T-cell (primary cell): ENCODE data around the gene CBL. TPM values are rescaled to one million over a fixed set of nuclear protein-coding genes. Genes with fewer than 3 reads are reported as not detected.

ENCODE experiments used
- ATAC-seq, 4 experiments: fragments of 200-7000 bp in 3 of 4; fragments of 150-1000 bp in 1 of 4; cut with Tn5 transposase; replicated peaks in 1 of 4; 1 replicate in 3 of 4; 2 replicates in 1 of 4; pipeline ENCODE4 v1.10.0; 2021; ENCODE audit warnings: moderate library complexity in 3 of 4, mild to moderate bottlenecking in 2 of 4, moderate number of reproducible peaks in 1 of 4
- CTCF ChIA-PET, 2 donors: fragments of 300-600 bp; sonication (Branson Sonifier 250); formaldehyde crosslinking; loops; one replicate each; lab custom pipeline; 2022; ENCODE audit warnings: antibody characterized with exemption in 2 of 2; lab: Charles Lee
- POLR2A ChIA-PET, 2 donors: fragments of 300-600 bp; sonication (Branson Sonifier 250); formaldehyde crosslinking; loops; one replicate each; lab custom pipeline; 2022; ENCODE audit warnings: antibody characterized with exemption in 2 of 2; lab: Charles Lee
- DNase-seq, 35 experiments: peaks; one replicate each; pipeline versions ENCODE4 v3.0.0 to v3.0.0-alpha.2; 2013 to 2023
- H3K27ac ChIP-seq: one replicate; pipeline ENCODE4 v1.5.1; 2013; ENCODE audit warnings: low read length
- H3K27me3 ChIP-seq, 2 experiments: replicated peaks in 1 of 2; 1 replicate in 1 of 2; 2 replicates in 1 of 2; pipeline versions ENCODE4 v1.6.1 to v1.7.0; 2013; ENCODE audit warnings: low read length in 1 of 2, mixed read lengths in 1 of 2; ENCODE audit not compliant: control insufficient read depth in 2 of 2, insufficient read depth in 2 of 2; ENCODE audit errors: extremely low read depth in 1 of 2
- H3K36me3 ChIP-seq, 2 donors: 1 replicate in 1 of 2; 2 replicates in 1 of 2; pipeline versions ENCODE4 v1.6.1 to v1.7.0; 2013; ENCODE audit warnings: low read length in 1 of 2; ENCODE audit not compliant: control insufficient read depth in 2 of 2, insufficient read depth in 1 of 2; ENCODE audit errors: extremely low read depth in 1 of 2
- H3K4me1 ChIP-seq, 2 experiments: 1 replicate in 1 of 2; 2 replicates in 1 of 2; pipeline versions ENCODE4 v1.6.1 to v1.7.0; 2013; ENCODE audit warnings: low read length in 2 of 2, mixed read lengths in 1 of 2; ENCODE audit not compliant: insufficient read depth in 2 of 2, control insufficient read depth in 1 of 2; ENCODE audit errors: extremely low read depth in 1 of 2
- H3K4me3 ChIP-seq, 2 donors: 1 replicate in 1 of 2; 2 replicates in 1 of 2; pipeline versions ENCODE4 v1.5.1 to v1.7.0; 2013; ENCODE audit warnings: mild to moderate bottlenecking in 2 of 2, low read length in 1 of 2, moderate library complexity in 1 of 2; ENCODE audit not compliant: control insufficient read depth in 1 of 2; ENCODE audit errors: extremely low read depth in 1 of 2
- H3K9me3 ChIP-seq: 2 replicates; pipeline ENCODE4 v1.7.0; 2013
- H3K27ac Mint-ChIP-seq, 2 donors: one replicate each; pipeline ENCODE4 v1.8.0; 2020 to 2021; ENCODE audit warnings: mild to moderate bottlenecking in 2 of 2, mixed read lengths in 2 of 2
- H3K27me3 Mint-ChIP-seq, 2 donors: one replicate each; pipeline ENCODE4 v1.8.0; 2021 to 2022; ENCODE audit warnings: mixed read lengths in 2 of 2
- H3K36me3 Mint-ChIP-seq: one replicate; pipeline ENCODE4 v1.8.0; 2021; ENCODE audit warnings: mixed read lengths
- H3K4me1 Mint-ChIP-seq, 3 donors: one replicate each; pipeline ENCODE4 v1.8.0; 2020 to 2022; ENCODE audit warnings: mixed read lengths in 3 of 3, mild to moderate bottlenecking in 1 of 3
- H3K4me3 Mint-ChIP-seq, 3 donors: one replicate each; pipeline ENCODE4 v1.8.0; 2020 to 2022; ENCODE audit warnings: mild to moderate bottlenecking in 3 of 3, mixed read lengths in 3 of 3, moderate library complexity in 3 of 3
- H3K9me3 Mint-ChIP-seq, 3 donors: one replicate each; pipeline ENCODE4 v1.8.0; 2020 to 2022; ENCODE audit warnings: mixed read lengths in 3 of 3
- WGBS: methylation state at CpG from one replicate; pipeline ENCODE4 v1.1.5; 2013; ENCODE audit warnings: missing lambda C conversion rate; ENCODE audit not compliant: insufficient coverage; 5-methylcytosine and 5-hydroxymethylcytosine counted together
- total RNA-seq, 35 experiments: library from RNA in 6 of 35; stranded (reverse) in 6 of 35; fragments of 120-200 nt in 1 of 35; gene quantifications; one replicate each; pipeline versions ENCODE4 v1.2.1 to v1.2.4 and lab custom pipeline; 2013 to 2026

CBL gene
- total RNA-seq, 5 donors from 2014 or later (not counting 1 experiment from before 2014, with no cell fraction given), result 40.9 to 42.2 (median 41.1) TPM

GRCh38 chr11:119352857-119353260, 146.7 kb downstream of the CBL start:
- H3K4me1 ChIP-seq, result peaks cover 0 to 16% of the 10 kb centered on the region in 2 experiments
- no peaks in the 10 kb centered on the region for H3K36me3 ChIP-seq
- ATAC-seq (no peak), DNase-seq (no peak)
- Mint-ChIP-seq H3K4me3 (no peak overlapping the region), H3K9me3 (no peaks in the 10 kb centered on the region), H3K36me3 (no peaks in the 10 kb centered on the region), H3K27me3 (peaks cover 15 to 21% of the 10 kb centered on the region in 2 donors), H3K4me1 (peaks cover 2 to 10% (median 9%) of the 10 kb centered on the region in 3 donors), H3K27ac (no peak overlapping the region)
- peaks cover 5 to 44% of the 10 kb centered on the region in 2 experiments for H3K27me3 ChIP-seq
- H3K4me3 ChIP-seq, result no peak overlapping the region
- no peak overlapping the region for H3K27ac ChIP-seq
- CTCF ChIA-PET, result interaction anchor here in 1 of 2 donors (0.5 kb wide), 1 partner anchor 1080 kb away, joined by 3 read pairs; no protein-coding TSS in a partner anchor
- H3K9me3 ChIP-seq, result no peaks in the 10 kb centered on the region
- POLR2A ChIA-PET, result interaction anchor here in 1 of 2 donors (0.7 kb wide), 1 partner anchor 262 kb away, joined by 3 read pairs; no protein-coding TSS in a partner anchor
- 76% methylated on average over 3 of the region's 4 CpGs for whole genome bisulfite sequencing

GRCh38 chr11:119355091-119355843, 149.1 kb downstream of the CBL start:
- ATAC-seq (no peak), DNase-seq (no peak)
- H3K27me3 ChIP-seq, result peaks cover 5 to 41% of the 10 kb centered on the region in 2 experiments
- Mint-ChIP-seq H3K9me3 (no peaks in the 10 kb centered on the region), H3K27ac (no peak overlapping the region), H3K4me3 (peak overlapping the region in 1 of 3 donors; percentile 81), H3K36me3 (no peaks in the 10 kb centered on the region), H3K27me3 (peaks cover 15 to 20% of the 10 kb centered on the region in 2 donors), H3K4me1 (peaks cover 2 to 9% (median 7%) of the 10 kb centered on the region in 3 donors)
- WGBS, result 65% methylated on average over 7 of the region's 9 CpGs
- H3K27ac ChIP-seq, result no peak overlapping the region
- CTCF ChIA-PET, result interaction anchor here (0.6 to 2.8 kb wide), 14 partner anchors 9 to 377 kb away, joined by 3 to 21 read pairs (median 5); partner anchors contain the start of genes USP2 (in 2 of the 2) and NECTIN1 (in 1 of the 2)
- H3K4me3 ChIP-seq, result no peak overlapping the region
- H3K9me3 ChIP-seq, result no peaks in the 10 kb centered on the region
- POLR2A ChIA-PET, result interaction anchor here in 1 of 2 donors (0.6 kb wide), 1 partner anchor 332 kb away, joined by 5 read pairs; no protein-coding TSS in a partner anchor
- no peaks in the 10 kb centered on the region for H3K36me3 ChIP-seq
- H3K4me1 ChIP-seq, result peaks cover 0 to 14% of the 10 kb centered on the region in 2 experiments

GRCh38 chr11:119356349-119357031, 150.4 kb downstream of the CBL start:
- Histone ChIP-seq H3K27ac (no peak overlapping the region), H3K27me3 (peaks cover 5 to 37% of the 10 kb centered on the region in 2 experiments), H3K4me1 (peaks cover 0 to 11% of the 10 kb centered on the region in 2 experiments), H3K36me3 (no peaks in the 10 kb centered on the region), H3K4me3 (peak overlapping the region; percentile 47 to 97), H3K9me3 (no peaks in the 10 kb centered on the region)
- H3K9me3 Mint-ChIP-seq, result no peaks in the 10 kb centered on the region
- H3K4me1 Mint-ChIP-seq, result peaks cover 2 to 9% (median 7%) of the 10 kb centered on the region in 3 donors
- POLR2A ChIA-PET, result no interaction called here
- peak; percentile 92 to 96 (median 94) for ATAC-seq
- H3K36me3 Mint-ChIP-seq, result no peaks in the 10 kb centered on the region
- CTCF ChIA-PET, result interaction anchor here (0.6 to 2.8 kb wide), 22 partner anchors 8 to 647 kb away, joined by 3 to 21 read pairs (median 4); partner anchors contain the start of genes USP2 (in 2 of the 2) and NECTIN1 (in 1 of the 2)
- peaks cover 15 to 20% of the 10 kb centered on the region in 2 donors for H3K27me3 Mint-ChIP-seq
- peak overlapping the region in 1 of 2 donors; percentile 16 for H3K27ac Mint-ChIP-seq
- 1% methylated on average over 47 of the region's 54 CpGs for WGBS
- DNase-seq, result peak; percentile 42 to 85 (median 66)
- H3K4me3 Mint-ChIP-seq, result peak overlapping the region; percentile 81 to 89 (median 83)

- H3K4me3 Mint-ChIP-seq, result peak overlapping the region; percentile 56 to 81 (median 70)
- ChIA-PET CTCF (interaction anchor here (0.6 to 2.8 kb wide), 12 partner anchors 8 to 646 kb away, joined by 3 to 21 read pairs (median 10); partner anchors contain the start of gene USP2 (in 2 of the 2)), POLR2A (interaction anchor here in 1 of 2 donors (0.6 kb wide), 1 partner anchor 310 kb away, joined by 6 read pairs; no protein-coding TSS in a partner anchor)
- no peak for DNase-seq
- peaks cover 2 to 9% (median 7%) of the 10 kb centered on the region in 3 donors for H3K4me1 Mint-ChIP-seq
- peaks cover 0 to 11% of the 10 kb centered on the region in 2 experiments for H3K4me1 ChIP-seq
- peak overlapping the region; percentile 47 to 97 for H3K4me3 ChIP-seq
- H3K27ac ChIP-seq, result no peak overlapping the region
- no peaks in the 10 kb centered on the region for H3K36me3 ChIP-seq
- WGBS, result 0% methylated on average over 1 of the region's 13 CpGs
- no peaks in the 10 kb centered on the region for H3K9me3 ChIP-seq
- H3K36me3 Mint-ChIP-seq, result no peaks in the 10 kb centered on the region
- H3K27me3 ChIP-seq, result peaks cover 6 to 34% of the 10 kb centered on the region in 2 experiments
- H3K9me3 Mint-ChIP-seq, result no peaks in the 10 kb centered on the region
- peaks cover 11 to 22% of the 10 kb centered on the region in 2 donors for H3K27me3 Mint-ChIP-seq
- no peak overlapping the region for H3K27ac Mint-ChIP-seq
- no peak for ATAC-seq
Observed at GRCh38 chr11:119357074-119357473, 150.9 kb downstream of the CBL start.

Other genes starting within 250 kb of the CBL start
- gene FOXR1, start 234.6 kb upstream of the CBL start, total RNA-seq, result not detected
- 100 to 1,000 TPM; 104 to 121 (median 118) TPM for gene CENATAC, start 208.2 kb upstream of the CBL start, total RNA-seq
- 1,000 to 10,000 TPM; 1,733 to 2,728 (median 2,161) TPM for gene RPS25, start 188.0 kb upstream of the CBL start, total RNA-seq
- 10 to 100 TPM; 65.0 to 78.5 (median 74.3) TPM for gene TRAPPC4, start 187.6 kb upstream of the CBL start, total RNA-seq
- gene SLC37A4, start 175.5 kb upstream of the CBL start, total RNA-seq, result 10 to 100 TPM in 4 of 5 donors, 1 to 10 TPM in 1; 8.9 to 18.0 (median 15.4) TPM
- 100 to 1,000 TPM in 4 of 5 donors, 10 to 100 TPM in 1; 91.2 to 113 (median 112) TPM for gene HYOU1, start 149.1 kb upstream of the CBL start, total RNA-seq
- gene VPS11, start 138.5 kb upstream of the CBL start, total RNA-seq, result 10 to 100 TPM; 59.5 to 69.8 (median 62.6) TPM
- 10 to 100 TPM in 3 of 5 donors, 1 to 10 TPM in 2; 6.7 to 17.8 (median 12.3) TPM for gene HMBS, start 121.5 kb upstream of the CBL start, total RNA-seq
- 10 to 100 TPM; 21.7 to 54.2 (median 43.9) TPM for gene DPAGT1, start 104.5 kb upstream of the CBL start, total RNA-seq
- gene C2CD2L, start 99.0 kb upstream of the CBL start, total RNA-seq, result 10 to 100 TPM; 18.9 to 36.4 (median 30.6) TPM
- 10 to 100 TPM; 30.0 to 68.5 (median 56.7) TPM for gene HINFP, start 84.8 kb upstream of the CBL start, total RNA-seq
- gene ABCG4, start 57.3 kb upstream of the CBL start, total RNA-seq, result under 1 TPM in 1 of 5 donors, not detected in 4; 0.09 TPM
- 10 to 100 TPM in 3 of 5 donors, 1 to 10 TPM in 2; 6.5 to 12.8 (median 11.6) TPM for gene NLRX1, start 37.6 kb upstream of the CBL start, total RNA-seq
- gene NHERF4, start 20.9 kb upstream of the CBL start, total RNA-seq, result 1 to 10 TPM in 1 of 5 donors, under 1 TPM in 3, not detected in 1; 0.30 to 1.1 (median 0.73) TPM
- 10 to 100 TPM in 1 of 5 donors, 1 to 10 TPM in 1, under 1 TPM in 3; 0.50 to 10.2 (median 0.76) TPM for gene MCAM, start 110.8 kb downstream of the CBL start, total RNA-seq
- 10 to 100 TPM; 18.4 to 21.4 (median 20.3) TPM for gene RNF26, start 128.2 kb downstream of the CBL start, total RNA-seq
- not detected for gene C1QTNF5, start 134.5 kb downstream of the CBL start, total RNA-seq
- not detected for gene MFRP, start 140.4 kb downstream of the CBL start, total RNA-seq
- gene USP2, start 175.4 kb downstream of the CBL start, total RNA-seq, result 1 to 10 TPM in 1 of 5 donors, under 1 TPM in 4; 0.13 to 3.2 (median 0.44) TPM
- under 1 TPM in 4 of 5 donors, not detected in 1; 0.44 to 0.76 (median 0.48) TPM for gene THY1, start 216.8 kb downstream of the CBL start, total RNA-seq